Measurements from ENCODE around the gene NRF1. TPM values are rescaled to one million over a fixed set of nuclear protein-coding genes. Genes with fewer than 3 reads are reported as not detected.
A peak's percentile ranks its signal among the peaks of the same experiment; 100 is the strongest.

The NRF1 gene
- total RNA-seq, 1 donor from 2014 or later, result 8.7 TPM

GRCh38 chr7:129707910-129708499, 96.5 kb downstream of the NRF1 start:
- no peak for ATAC-seq
- no peak for DNase-seq
- intact Hi-C loops (cut with micrococcal nuclease), result no loop called here

- intact Hi-C loops (cut with micrococcal nuclease), result no loop called here
- DNase-seq (no peak), ATAC-seq (peak; percentile 26)
These were observed 102.0 kb downstream of the NRF1 start for GRCh38 chr7:129713544-129713943.

GRCh38 chr7:129714514-129715063, 103.1 kb downstream of the NRF1 start:
- DNase-seq, result no peak
- intact Hi-C loops (cut with micrococcal nuclease), result no loop called here
- ATAC-seq, result no peak

GRCh38 chr7:129719980-129720732, 108.6 kb downstream of the NRF1 start:
- no peak for DNase-seq
- intact Hi-C loops (cut with micrococcal nuclease), result no loop called here
- no peak for ATAC-seq

- ATAC-seq, result no peak
- DNase-seq, result no peak
- intact Hi-C loops (cut with micrococcal nuclease), result no loop called here
These were observed 109.5 kb downstream of the NRF1 start for GRCh38 chr7:129721068-129721467.

- no peak for ATAC-seq
- intact Hi-C loops (cut with micrococcal nuclease), result no loop called here
- DNase-seq, result no peak
These were observed 112.2 kb downstream of the NRF1 start for GRCh38 chr7:129723679-129724078.

GRCh38 chr7:129724796-129725195, 113.3 kb downstream of the NRF1 start:
- intact Hi-C loops (cut with micrococcal nuclease), result no loop called here
- ATAC-seq (no peak), DNase-seq (no peak)

GRCh38 chr7:129728875-129729467, 117.5 kb downstream of the NRF1 start:
- DNase-seq (no peak), ATAC-seq (peak; percentile 57)
- intact Hi-C loops (cut with micrococcal nuclease), result no loop called here

- intact Hi-C loops (cut with micrococcal nuclease), result no loop called here
These were observed 118.0 kb downstream of the NRF1 start for GRCh38 chr7:129729511-129729910.

GRCh38 chr7:129730159-129730558, 118.6 kb downstream of the NRF1 start:
- DNase-seq (no peak), ATAC-seq (no peak)
- intact Hi-C loops (cut with micrococcal nuclease), result no loop called here

More at GRCh38 chr7:129729511-129729910, 118.0 kb downstream of the NRF1 start:
- DNase-seq (no peak), ATAC-seq (no peak)

GRCh38 chr7:129734400-129734799, 122.9 kb downstream of the NRF1 start:
- DNase-seq, result no peak
- ATAC-seq, result no peak
- intact Hi-C loops (cut with micrococcal nuclease), result no loop called here

GRCh38 chr7:129739427-129739826, 127.9 kb downstream of the NRF1 start:
- intact Hi-C loops (cut with micrococcal nuclease), result no loop called here
- DNase-seq, result peak; percentile 32
- ATAC-seq, result peak; percentile 91

GRCh38 chr7:129740574-129741410, 129.3 kb downstream of the NRF1 start:
- ATAC-seq, result peak; percentile 35
- no peak for DNase-seq
- intact Hi-C loops (cut with micrococcal nuclease), result no loop called here

- intact Hi-C loops (cut with micrococcal nuclease), result no loop called here
- ATAC-seq, result no peak
- DNase-seq, result no peak
These were observed 130.3 kb downstream of the NRF1 start for GRCh38 chr7:129741743-129742213.

GRCh38 chr7:129742256-129742655, 130.7 kb downstream of the NRF1 start:
- DNase-seq, result no peak
- intact Hi-C loops (cut with micrococcal nuclease), result no loop called here
- peak; percentile 34 for ATAC-seq

GRCh38 chr7:129746857-129747529, 135.5 kb downstream of the NRF1 start:
- intact Hi-C loops (cut with micrococcal nuclease), result no loop called here
- no peak for ATAC-seq
- no peak for DNase-seq

GRCh38 chr7:129748356-129749109, 137.0 kb downstream of the NRF1 start:
- no peak for DNase-seq
- ATAC-seq, result no peak
- intact Hi-C loops (cut with micrococcal nuclease), result no loop called here

- ATAC-seq, result no peak
- DNase-seq, result no peak
- intact Hi-C loops (cut with micrococcal nuclease), result no loop called here
These were observed 138.6 kb downstream of the NRF1 start for GRCh38 chr7:129750091-129750490.
